C4-2B (cell line): ENCODE results near the gene SMARCD2.
A peak's percentile ranks its signal among the peaks of the same experiment; 100 is the strongest.

ENCODE experiments used
- H3K27ac ChIP-seq: fragments of 450-650 bp; 2 replicates; pipeline ENCODE4 v1.5.1; 2017
- ZFX ChIP-seq: fragments of 450-650 bp; IDR thresholded peaks from 2 replicates; pipeline ENCODE4 v1.6.1; 2017
- TF ChIP-seq, protein P1 (sequence below): fragments of 450-650 bp; conservative IDR thresholded peaks from 2 replicates; pipeline ENCODE4 v1.5.1; 2017; ENCODE audit warnings: mild to moderate bottlenecking

The SMARCD2 gene

DNA sequence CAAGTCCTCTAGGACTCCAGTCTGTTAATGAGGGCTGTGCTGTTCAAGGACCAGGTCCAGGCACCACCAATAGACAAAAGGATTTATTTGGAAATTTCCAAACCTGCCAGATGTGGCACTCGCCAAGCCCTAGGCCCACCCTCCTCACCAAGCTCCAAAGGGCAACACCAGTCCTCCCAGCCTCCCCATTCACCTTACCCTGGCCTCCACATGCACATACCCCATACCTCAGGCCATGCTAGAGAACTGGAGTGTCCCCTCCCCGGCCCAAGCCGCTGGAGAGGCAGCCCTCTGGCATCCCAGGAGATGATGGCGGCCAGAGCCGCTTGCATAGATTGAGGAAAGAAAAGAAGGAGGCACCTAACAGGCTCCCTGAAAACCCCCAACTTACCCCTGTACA lies 10.5 kb downstream of the SMARCD2 start:
- H3K27ac ChIP-seq = no peak overlapping the region
- TF ChIP-seq ZFX = no peak
- TF ChIP-seq, protein P1, sequence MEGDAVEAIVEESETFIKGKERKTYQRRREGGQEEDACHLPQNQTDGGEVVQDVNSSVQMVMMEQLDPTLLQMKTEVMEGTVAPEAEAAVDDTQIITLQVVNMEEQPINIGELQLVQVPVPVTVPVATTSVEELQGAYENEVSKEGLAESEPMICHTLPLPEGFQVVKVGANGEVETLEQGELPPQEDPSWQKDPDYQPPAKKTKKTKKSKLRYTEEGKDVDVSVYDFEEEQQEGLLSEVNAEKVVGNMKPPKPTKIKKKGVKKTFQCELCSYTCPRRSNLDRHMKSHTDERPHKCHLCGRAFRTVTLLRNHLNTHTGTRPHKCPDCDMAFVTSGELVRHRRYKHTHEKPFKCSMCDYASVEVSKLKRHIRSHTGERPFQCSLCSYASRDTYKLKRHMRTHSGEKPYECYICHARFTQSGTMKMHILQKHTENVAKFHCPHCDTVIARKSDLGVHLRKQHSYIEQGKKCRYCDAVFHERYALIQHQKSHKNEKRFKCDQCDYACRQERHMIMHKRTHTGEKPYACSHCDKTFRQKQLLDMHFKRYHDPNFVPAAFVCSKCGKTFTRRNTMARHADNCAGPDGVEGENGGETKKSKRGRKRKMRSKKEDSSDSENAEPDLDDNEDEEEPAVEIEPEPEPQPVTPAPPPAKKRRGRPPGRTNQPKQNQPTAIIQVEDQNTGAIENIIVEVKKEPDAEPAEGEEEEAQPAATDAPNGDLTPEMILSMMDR = no peak

DNA sequence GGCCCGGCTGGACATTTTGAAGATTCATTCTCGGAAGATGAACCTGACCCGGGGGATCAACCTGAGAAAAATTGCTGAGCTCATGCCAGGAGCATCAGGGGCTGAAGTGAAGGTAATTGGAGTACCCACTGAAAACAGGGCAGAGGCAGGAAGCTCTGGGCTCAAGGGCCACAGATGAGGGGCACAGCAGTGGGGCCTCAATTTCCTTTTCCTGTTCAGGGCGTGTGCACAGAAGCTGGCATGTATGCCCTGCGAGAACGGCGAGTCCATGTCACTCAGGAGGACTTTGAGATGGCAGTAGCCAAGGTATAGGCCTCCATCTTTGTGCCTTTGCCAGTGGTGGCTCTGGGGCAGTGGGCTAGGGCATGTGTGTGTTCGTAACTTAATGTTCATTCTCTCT lies 11.0 kb downstream of the SMARCD2 start:
- no peak overlapping the region for H3K27ac ChIP-seq
- TF ChIP-seq ZFX = no peak
- TF ChIP-seq, protein P1 = no peak

DNA sequence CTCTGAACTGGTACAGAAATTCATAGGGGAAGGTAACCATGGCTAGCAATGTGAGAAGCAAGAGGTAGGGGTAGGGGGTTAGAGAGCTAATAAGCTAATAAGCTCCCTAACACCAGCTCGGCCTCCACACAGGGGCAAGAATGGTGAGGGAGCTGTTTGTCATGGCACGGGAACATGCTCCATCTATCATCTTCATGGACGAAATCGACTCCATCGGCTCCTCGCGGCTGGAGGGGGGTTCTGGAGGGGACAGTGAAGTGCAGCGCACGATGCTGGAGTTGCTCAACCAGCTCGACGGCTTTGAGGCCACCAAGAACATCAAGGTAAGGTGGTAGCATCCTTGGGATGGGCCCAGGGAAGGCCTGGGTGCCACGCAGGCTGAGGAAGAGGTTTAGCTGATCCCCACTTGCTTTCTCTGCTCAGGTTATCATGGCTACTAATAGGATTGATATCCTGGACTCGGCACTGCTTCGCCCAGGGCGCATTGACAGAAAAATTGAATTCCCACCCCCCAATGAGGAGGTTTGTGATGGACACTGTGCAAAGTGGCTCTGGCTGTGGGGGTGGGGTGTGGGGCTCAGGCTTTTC lies 11.5 kb downstream of the SMARCD2 start:
- no peak overlapping the region for H3K27ac ChIP-seq

DNA sequence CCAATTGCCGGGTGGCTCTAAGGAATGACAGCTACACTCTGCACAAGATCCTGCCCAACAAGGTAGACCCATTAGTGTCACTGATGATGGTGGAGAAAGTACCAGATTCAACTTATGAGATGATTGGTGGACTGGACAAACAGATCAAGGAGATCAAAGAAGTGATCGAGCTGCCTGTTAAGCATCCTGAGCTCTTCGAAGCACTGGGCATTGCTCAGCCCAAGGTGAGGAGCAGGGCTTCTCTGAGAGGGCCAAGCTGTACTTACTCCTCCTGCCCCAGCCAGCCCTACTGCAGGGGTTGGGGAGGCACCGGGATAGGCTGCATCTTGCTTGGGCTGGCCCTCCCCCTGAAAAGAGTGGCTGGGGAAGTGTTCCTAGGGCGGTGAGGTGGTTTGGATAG lies 12.2 kb downstream of the SMARCD2 start:
- TF ChIP-seq, protein P1 = no peak
- no peak for TF ChIP-seq ZFX
- no peak overlapping the region for H3K27ac ChIP-seq

More for the DNA sequence above, 11.5 kb downstream of the SMARCD2 start:
- no peak for TF ChIP-seq ZFX
- TF ChIP-seq, protein P1 = no peak

DNA sequence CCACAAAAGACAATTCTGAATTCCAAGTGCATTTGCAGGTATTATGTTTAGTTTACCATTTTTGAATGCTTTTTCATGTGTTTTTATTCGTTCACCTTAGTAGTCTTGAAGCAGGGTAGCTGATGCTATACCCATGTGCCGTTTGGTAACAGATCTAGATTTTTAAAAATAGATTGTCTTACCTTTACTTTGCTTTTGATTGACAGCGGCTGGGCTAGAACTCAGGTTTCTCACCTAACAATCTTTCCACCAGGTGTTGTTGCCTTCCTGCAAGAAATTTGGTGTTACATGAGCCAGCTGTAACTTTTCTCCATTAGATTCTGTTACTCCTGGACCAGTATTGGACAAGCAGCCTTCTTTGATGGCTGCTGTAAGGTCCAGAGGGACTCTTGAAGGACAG lies 13.5 kb downstream of the SMARCD2 start:
- H3K27ac ChIP-seq = no peak overlapping the region
- no peak for TF ChIP-seq ZFX
- TF ChIP-seq, protein P1 = no peak

DNA sequence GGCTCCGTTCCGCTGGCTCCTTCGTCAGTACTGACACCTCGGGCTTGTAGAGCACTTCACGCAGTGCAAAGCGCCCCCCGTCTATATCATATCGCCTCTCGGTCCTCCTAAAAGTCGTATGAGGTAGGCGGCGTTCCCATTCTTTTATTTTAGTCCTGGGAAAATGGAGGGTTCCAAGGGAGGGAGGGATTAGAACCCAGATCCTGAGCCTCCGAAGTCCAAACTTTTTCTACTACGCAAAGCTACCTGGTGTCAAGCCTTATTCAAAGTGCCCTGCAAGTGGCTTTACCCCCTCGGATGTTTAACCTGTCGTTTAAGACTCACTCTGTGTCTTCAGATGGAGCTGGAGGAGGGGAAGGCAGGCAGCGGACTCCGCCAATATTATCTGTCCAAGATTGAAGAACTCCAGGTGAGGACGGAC lies 14.7 kb downstream of the SMARCD2 start:
- TF ChIP-seq ZFX = no peak
- TF ChIP-seq, protein P1 = peak; percentile 46
- peak overlapping the region; percentile 98 for H3K27ac ChIP-seq

DNA sequence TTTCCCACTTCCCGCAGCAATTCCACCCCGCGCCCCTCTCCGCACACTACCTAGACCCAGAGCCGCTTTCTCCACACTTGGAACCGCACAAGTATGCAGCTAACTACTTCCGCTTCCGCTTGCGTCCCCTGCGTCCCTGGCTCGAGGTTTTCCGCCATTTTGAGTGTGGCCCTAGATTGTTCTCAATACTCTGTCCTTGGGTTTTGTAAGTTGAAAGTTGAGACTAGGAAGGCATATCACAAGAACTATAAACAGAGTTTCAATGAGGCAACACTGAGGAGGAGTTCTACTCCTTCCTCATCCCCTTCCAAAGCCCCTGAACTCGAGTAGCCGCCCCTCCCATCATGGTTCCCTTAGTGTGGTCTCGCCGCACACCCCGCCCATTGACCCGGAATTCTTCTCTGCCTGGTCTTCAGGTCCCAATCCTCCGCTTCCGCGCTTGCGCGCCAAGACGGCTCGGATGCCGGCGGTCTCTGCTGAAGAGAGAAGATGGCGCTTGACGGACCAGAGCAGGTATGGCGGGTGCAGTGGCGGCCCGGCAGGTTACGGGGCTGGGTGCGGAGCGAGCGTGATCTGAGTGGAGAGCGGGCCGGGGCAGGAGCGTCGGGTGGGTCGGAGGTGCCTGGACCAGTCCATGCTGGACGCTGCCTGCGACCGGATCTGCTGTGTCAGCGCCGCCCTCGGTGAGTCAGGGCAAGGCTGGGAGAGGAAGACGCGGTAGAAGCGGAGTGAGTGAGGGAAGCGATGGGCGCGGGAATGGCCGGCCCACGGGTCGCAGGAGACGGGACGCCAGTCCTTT lies 15.3 kb downstream of the SMARCD2 start, which contains the start of the genes FTSJ3 and PSMC5:
TSS of gene FTSJ3 (minus strand) at position 662 of the 799 bp plus-strand sequence. CDS start 761 bp downstream, outside the sequence.
TSS of gene PSMC5 (plus strand) at position 430 of the 799 bp plus-strand sequence. CDS start at position 490, 60 bp downstream.
- no peak for TF ChIP-seq ZFX
- TF ChIP-seq, protein P1 = peak; percentile 76
- peak within 1 kb of the TSS; percentile 98 for H3K27ac ChIP-seq
